H9 (cell line): ENCODE measurements around the gene TNFAIP3. TPM values are rescaled to one million over a fixed set of nuclear protein-coding genes. Genes with fewer than 3 reads are reported as not detected.

Experiments
- DNase-seq: peaks from one replicate; pipeline ENCODE4 v3.0.0-alpha.2; 2017
- H2AFZ ChIP-seq: one replicate; pipeline ENCODE4 v1.6.1; 2013; ENCODE audit warnings: mild to moderate bottlenecking, low read length, control low read depth, moderate library complexity
- H2AK5ac ChIP-seq: 2 replicates; pipeline ENCODE4 v1.6.1; 2013; ENCODE audit warnings: low read length, control low read depth, mixed read lengths; ENCODE audit not compliant: insufficient read length
- H2BK120ac ChIP-seq: one replicate; pipeline ENCODE4 v1.6.1; 2013; ENCODE audit warnings: low read depth, mild to moderate bottlenecking, low read length, control low read depth, inconsistent platforms; ENCODE audit not compliant: poor library complexity, severe bottlenecking
- H2BK12ac ChIP-seq: 2 replicates; pipeline ENCODE4 v1.6.1; 2013; ENCODE audit warnings: low read length, control low read depth, mixed read lengths, low read depth; ENCODE audit not compliant: insufficient read length
- H2BK15ac ChIP-seq: 2 replicates; pipeline ENCODE4 v1.6.1; 2013; ENCODE audit warnings: low read depth, low read length, control low read depth
- H2BK20ac ChIP-seq: one replicate; pipeline ENCODE4 v1.6.1; 2013; ENCODE audit warnings: low read depth, mild to moderate bottlenecking, low read length, control low read depth, inconsistent platforms; ENCODE audit not compliant: poor library complexity, severe bottlenecking
- H2BK5ac ChIP-seq: 2 replicates; pipeline ENCODE4 v1.6.1; 2013; ENCODE audit warnings: low read length, control low read depth, mixed read lengths; ENCODE audit not compliant: insufficient read length
- H3K14ac ChIP-seq: 2 replicates; pipeline ENCODE4 v1.6.1; 2013; ENCODE audit warnings: low read length, control low read depth; ENCODE audit not compliant: insufficient read depth
- H3K18ac ChIP-seq: 2 replicates; pipeline ENCODE4 v1.6.1; 2013; ENCODE audit warnings: low read depth, mild to moderate bottlenecking, mixed read lengths, low read length, control low read depth; ENCODE audit not compliant: insufficient read length
- H3K23ac ChIP-seq: 2 replicates; pipeline ENCODE4 v1.6.1; 2013; ENCODE audit warnings: low read length, control low read depth, mixed read lengths, low read depth; ENCODE audit not compliant: insufficient read length
- H3K23me2 ChIP-seq: 2 replicates; pipeline ENCODE4 v1.6.1; 2013; ENCODE audit warnings: low read depth, mild to moderate bottlenecking, mixed read lengths, low read length, control low read depth; ENCODE audit not compliant: insufficient read length, poor library complexity, severe bottlenecking
- H3K27ac ChIP-seq: 2 replicates; pipeline ENCODE4 v1.5.1; 2013; ENCODE audit warnings: low read length, control low read depth, mixed read lengths, low read depth; ENCODE audit not compliant: insufficient read length
- H3K27me3 ChIP-seq: 2 replicates; pipeline ENCODE4 v1.6.1; 2013; ENCODE audit warnings: low read length, control low read depth, inconsistent platforms; ENCODE audit not compliant: insufficient read depth
- H3K4ac ChIP-seq: 2 replicates; pipeline ENCODE4 v1.6.1; 2013; ENCODE audit warnings: low read depth, mild to moderate bottlenecking, control low read depth, inconsistent platforms, low read length, moderate library complexity
- H3K4me1 ChIP-seq: 2 replicates; pipeline ENCODE4 v1.6.1; 2013; ENCODE audit warnings: low read length, control low read depth, inconsistent platforms; ENCODE audit not compliant: insufficient read depth
- H3K4me2 ChIP-seq: 2 replicates; pipeline ENCODE4 v1.6.1; 2013; ENCODE audit warnings: low read length, control low read depth, mixed read lengths; ENCODE audit not compliant: insufficient read length, insufficient read depth
- H3K56ac ChIP-seq: 2 replicates; pipeline ENCODE4 v1.6.1; 2013; ENCODE audit warnings: low read depth, mild to moderate bottlenecking, mixed read lengths, low read length, control low read depth; ENCODE audit not compliant: insufficient read length
- H3K79me1 ChIP-seq: 2 replicates; pipeline ENCODE4 v1.6.1; 2013; ENCODE audit warnings: low read depth, mild to moderate bottlenecking, moderate library complexity, low read length, control low read depth, inconsistent platforms; ENCODE audit not compliant: insufficient read depth, poor library complexity, severe bottlenecking
- H3K79me2 ChIP-seq: 2 replicates; pipeline ENCODE4 v1.6.1; 2013; ENCODE audit warnings: low read length, control low read depth, inconsistent platforms; ENCODE audit not compliant: insufficient read depth
- H3K9ac ChIP-seq: 2 replicates; pipeline ENCODE4 v1.6.1; 2013; ENCODE audit warnings: low read length, control low read depth, mixed read lengths; ENCODE audit not compliant: insufficient read length; ENCODE audit errors: extremely low read depth
- H3K9me3 ChIP-seq: one replicate; pipeline ENCODE4 v1.6.1; 2013; ENCODE audit warnings: low read depth, low read length, inconsistent platforms; ENCODE audit not compliant: control insufficient read depth
- H3T11ph ChIP-seq: one replicate; pipeline ENCODE4 v1.6.1; 2013; ENCODE audit warnings: mild to moderate bottlenecking, low read length, control low read depth, inconsistent platforms
- H4K20me1 ChIP-seq: one replicate; pipeline ENCODE4 v1.6.1; 2013; ENCODE audit not compliant: control insufficient read depth, insufficient read length, insufficient read depth
- H4K5ac ChIP-seq: 2 replicates; pipeline ENCODE4 v1.6.1; 2013; ENCODE audit warnings: low read depth, mild to moderate bottlenecking, mixed read lengths, low read length, control low read depth; ENCODE audit not compliant: insufficient read length
- H4K8ac ChIP-seq: replicated peaks from 2 replicates; pipeline ENCODE4 v1.6.1; 2013; ENCODE audit warnings: low read length, control low read depth, mixed read lengths, low read depth; ENCODE audit not compliant: insufficient read length
- H4K91ac ChIP-seq: 2 replicates; pipeline ENCODE4 v1.6.1; 2013; ENCODE audit warnings: low read depth, mild to moderate bottlenecking, moderate library complexity, mixed read lengths, low read length, control low read depth; ENCODE audit not compliant: insufficient read length
- H3K27ac Mint-ChIP-seq, 3 experiments: 2 replicates in 2 of 3; 3 replicates in 1 of 3; pipeline ENCODE4 v1.8.0; 2020 to 2021; ENCODE audit warnings: mixed read lengths in 3 of 3, mild to moderate bottlenecking in 1 of 3, moderate library complexity in 1 of 3
- H3K27me3 Mint-ChIP-seq: 2 replicates; pipeline ENCODE4 v1.8.0; 2021; ENCODE audit warnings: low read depth, mild to moderate bottlenecking, moderate library complexity, mixed read lengths
- H3K36me3 Mint-ChIP-seq, 3 experiments: 2 replicates in 2 of 3; 3 replicates in 1 of 3; pipeline ENCODE4 v1.8.0; 2020 to 2021; ENCODE audit warnings: low read depth in 3 of 3, mixed read lengths in 3 of 3; ENCODE audit not compliant: insufficient read depth in 1 of 3
- H3K4me1 Mint-ChIP-seq, 2 experiments: 2 replicates each; pipeline ENCODE4 v1.8.0; 2020; ENCODE audit warnings: mixed read lengths in 2 of 2
- H3K4me3 Mint-ChIP-seq, 2 experiments: 2 replicates in 1 of 2; 3 replicates in 1 of 2; pipeline ENCODE4 v1.8.0; 2020 to 2021; ENCODE audit warnings: mild to moderate bottlenecking in 2 of 2, mixed read lengths in 2 of 2, moderate library complexity in 1 of 2
- H3K9me3 Mint-ChIP-seq, 2 experiments: 2 replicates in 1 of 2; 3 replicates in 1 of 2; pipeline ENCODE4 v1.8.0; 2020; ENCODE audit warnings: mild to moderate bottlenecking in 2 of 2, mixed read lengths in 2 of 2, moderate library complexity in 1 of 2
- WGBS: extraction: QIAGEN DNeasy Blood & Tissue Kit; methylation state at CpG from one replicate; pipeline ENCODE4 v1.1.7; 2013; ENCODE audit warnings: missing lambda C conversion rate, low lambda C conversion rate, mixed read lengths; ENCODE audit not compliant: insufficient read length; ENCODE audit errors: extremely low coverage; 5-methylcytosine and 5-hydroxymethylcytosine counted together
- total RNA-seq: library from RNA; stranded (reverse); gene quantifications from 2 replicates; pipeline ENCODE4 v1.2.1, GENCODE V29; 2021
- TF ChIP-seq, protein P1 (sequence below): fragments of 200-600 bp; sonication (generic); conservative IDR thresholded peaks from 3 replicates; pipeline ENCODE4 v1.8.0; 2021; ENCODE audit warnings: antibody characterized with exemption, mild to moderate bottlenecking

Gene TNFAIP3
- total RNA-seq, 1 experiment from 2014 or later: 3.7 TPM

DNA sequence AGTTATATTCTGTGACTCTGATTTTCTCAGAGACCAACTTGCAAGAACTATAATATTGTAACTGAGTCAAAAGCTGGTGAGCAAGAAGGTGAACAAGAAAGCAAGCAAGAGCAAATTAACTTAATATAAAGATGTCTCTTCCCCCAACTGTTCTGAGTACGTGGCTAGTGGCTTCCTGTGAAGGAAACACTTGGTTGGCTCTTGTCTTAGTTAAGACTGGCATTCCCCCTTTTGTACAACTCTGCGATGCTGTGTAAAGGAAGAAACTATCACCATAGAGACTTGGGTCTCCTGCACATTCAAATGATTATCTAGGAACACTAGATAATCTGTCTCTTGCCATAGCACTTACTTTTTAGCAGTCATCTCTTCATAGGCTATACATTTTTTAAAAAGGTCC lies 47.3 kb upstream of the TNFAIP3 start:
- Histone ChIP-seq H2AFZ (no peak overlapping the region), H4K91ac (no peak overlapping the region), H4K8ac (no peak overlapping the region), H3K4me1 (no peaks in the 10 kb centered on the region), H3K4me2 (no peak overlapping the region), H3K18ac (no peak overlapping the region), H2BK5ac (no peak overlapping the region), H3K23me2 (no peaks in the 10 kb centered on the region), H3K14ac (no peak overlapping the region), H3K9me3 (no peaks in the 10 kb centered on the region), H3K27me3 (no peaks in the 10 kb centered on the region), H2BK15ac (no peak overlapping the region), H3K56ac (no peak overlapping the region), H4K5ac (no peak overlapping the region), H3K27ac (no peak overlapping the region), H3K4ac (no peak overlapping the region), H3K79me2 (no peaks in the 10 kb centered on the region), H4K20me1 (no peaks in the 10 kb centered on the region), H3K9ac (no peak overlapping the region), H2BK12ac (no peak overlapping the region), H2AK5ac (no peak overlapping the region), H2BK120ac (no peak overlapping the region), H3T11ph (no peak overlapping the region), H3K23ac (no peak overlapping the region), H2BK20ac (no peak overlapping the region), H3K79me1 (no peaks in the 10 kb centered on the region)
- TF ChIP-seq, protein P1, sequence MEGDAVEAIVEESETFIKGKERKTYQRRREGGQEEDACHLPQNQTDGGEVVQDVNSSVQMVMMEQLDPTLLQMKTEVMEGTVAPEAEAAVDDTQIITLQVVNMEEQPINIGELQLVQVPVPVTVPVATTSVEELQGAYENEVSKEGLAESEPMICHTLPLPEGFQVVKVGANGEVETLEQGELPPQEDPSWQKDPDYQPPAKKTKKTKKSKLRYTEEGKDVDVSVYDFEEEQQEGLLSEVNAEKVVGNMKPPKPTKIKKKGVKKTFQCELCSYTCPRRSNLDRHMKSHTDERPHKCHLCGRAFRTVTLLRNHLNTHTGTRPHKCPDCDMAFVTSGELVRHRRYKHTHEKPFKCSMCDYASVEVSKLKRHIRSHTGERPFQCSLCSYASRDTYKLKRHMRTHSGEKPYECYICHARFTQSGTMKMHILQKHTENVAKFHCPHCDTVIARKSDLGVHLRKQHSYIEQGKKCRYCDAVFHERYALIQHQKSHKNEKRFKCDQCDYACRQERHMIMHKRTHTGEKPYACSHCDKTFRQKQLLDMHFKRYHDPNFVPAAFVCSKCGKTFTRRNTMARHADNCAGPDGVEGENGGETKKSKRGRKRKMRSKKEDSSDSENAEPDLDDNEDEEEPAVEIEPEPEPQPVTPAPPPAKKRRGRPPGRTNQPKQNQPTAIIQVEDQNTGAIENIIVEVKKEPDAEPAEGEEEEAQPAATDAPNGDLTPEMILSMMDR: no peak
- Mint-ChIP-seq H3K4me3 (no peak overlapping the region), H3K9me3 (no peaks in the 10 kb centered on the region), H3K4me1 (no peaks in the 10 kb centered on the region), H3K27ac (no peak overlapping the region), H3K36me3 (no peaks in the 10 kb centered on the region), H3K27me3 (no peaks in the 10 kb centered on the region)
- no CpG with 5 or more reads among the region's 2 CpGs for WGBS
- no peak for DNase-seq
